Gastrocnemius medialis (tissue), 4 donors: ENCODE measurements around the gene EIF2A. TPM values are rescaled to one million over a fixed set of nuclear protein-coding genes. Genes with fewer than 3 reads are reported as not detected.

ENCODE experiments used
- ATAC-seq, 2 donors: fragments of 150-250 bp; one replicate each; pipeline ENCODE4 v1.9.1; 2016
- DNase-seq, 2 donors: peaks; one replicate each; pipeline ENCODE4 v3.0.0-alpha.2; 2019
- H3K27ac ChIP-seq, 4 donors: fragments of 200-600 bp; sonication (generic); 1 replicate in 1 of 4; 2 replicates in 3 of 4; pipeline ENCODE4 v1.5.1; 2016 to 2018; ENCODE audit warnings: mild to moderate bottlenecking in 2 of 4, moderate library complexity in 1 of 4
- H3K27me3 ChIP-seq, 3 donors: fragments of 200-600 bp; sonication (generic) in 2 of 3; 1 replicate in 1 of 3; 2 replicates in 2 of 3; pipeline versions ENCODE4 v1.5.1 to v1.6.0; 2016 to 2019; ENCODE audit warnings: mild to moderate bottlenecking in 1 of 3, moderate library complexity in 1 of 3
- H3K36me3 ChIP-seq, 2 donors: fragments of 200-600 bp; sonication (generic) in 1 of 2; one replicate each; pipeline ENCODE4 v1.5.1; 2017 to 2018
- H3K4me1 ChIP-seq, 2 donors: fragments of 200-600 bp; sonication (generic) in 1 of 2; one replicate each; pipeline ENCODE4 v1.5.1; 2016 to 2017; ENCODE audit warnings: mild to moderate bottlenecking in 2 of 2
- H3K4me3 ChIP-seq, 4 donors: fragments of 200-600 bp; sonication (generic) in 3 of 4; 1 replicate in 1 of 4; 2 replicates in 3 of 4; pipeline ENCODE4 v1.5.1; 2016 to 2019; ENCODE audit warnings: mild to moderate bottlenecking in 2 of 4
- H3K9me3 ChIP-seq, 3 donors: fragments of 200-600 bp; sonication (generic) in 2 of 3; 1 replicate in 1 of 3; 2 replicates in 2 of 3; pipeline ENCODE4 v1.5.1; 2016 to 2019
- POLR2A ChIP-seq, 2 donors: fragments of 450-650 bp; IDR thresholded peaks; one replicate each; pipeline ENCODE4 v1.6.1; 2017; ENCODE audit warnings: antibody characterized with exemption in 2 of 2, mild to moderate bottlenecking in 2 of 2, moderate library complexity in 2 of 2
- in situ Hi-C, 4 donors: fragments of 200-750 bp; cut with MboI; loops; one replicate each; pipeline versions ENCODE4 v1.15.0 to v1.8.0; 2017; ENCODE audit warnings: low sequenced_read_pairs in 4 of 4
- intact Hi-C: fragments of 100-400 bp; cut with DNase I; formaldehyde crosslinking; loops from one replicate; pipeline ENCODE4 v1.15.1; 2023; ENCODE audit warnings: low total_unique reads
- total RNA-seq, 4 donors: library from RNA; depleted of rRNA; stranded (reverse); fragments of >200 nt; gene quantifications; one replicate each; pipeline versions ENCODE4 v1.1.0 to v1.2.3, GENCODE V29; 2016
- TF ChIP-seq, protein P1 (sequence below), 5 experiments: fragments of 450-650 bp in 3 of 5; fragments of 200-600 bp in 2 of 5; sonication (generic) in 2 of 5; IDR thresholded peaks in 4 of 5; conservative IDR thresholded peaks in 1 of 5; 1 replicate in 4 of 5; 2 replicates in 1 of 5; pipeline ENCODE4 v1.5.1; 2016 to 2019; ENCODE audit warnings: antibody characterized with exemption in 5 of 5, mild to moderate bottlenecking in 3 of 5, moderate library complexity in 3 of 5

Gene EIF2A
- total RNA-seq, 4 donors from 2014 or later, result 150 to 168 (median 163) TPM

DNA sequence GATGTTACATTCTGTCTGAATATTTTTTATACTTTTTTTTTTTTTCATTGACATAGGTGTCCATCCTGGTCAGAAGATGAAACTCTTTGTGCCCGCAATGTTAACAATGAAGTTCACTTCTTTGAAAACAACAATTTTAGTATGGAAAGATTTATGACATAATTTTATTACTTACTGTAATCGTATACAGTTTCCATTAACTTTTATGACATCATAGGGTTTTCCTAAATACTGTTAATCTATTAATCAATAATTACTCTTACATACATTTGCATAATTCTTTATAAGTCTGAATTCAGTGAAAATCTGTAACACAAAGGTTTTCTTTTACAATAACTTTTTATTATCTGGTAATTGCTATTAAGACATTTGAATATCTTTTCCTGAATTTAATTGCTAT is 17.7 kb downstream of the EIF2A start:
- no peaks in the 10 kb centered on the region for H3K9me3 ChIP-seq
- intact Hi-C loops, result no loop called here
- ATAC-seq (no peak), DNase-seq (no peak)
- H3K36me3 ChIP-seq, result peaks cover 0 to 42% of the 10 kb centered on the region in 2 donors
- in situ Hi-C loops, result no loop called here
- H3K27ac ChIP-seq, result no peak overlapping the region
- H3K27me3 ChIP-seq, result no peaks in the 10 kb centered on the region
- TF ChIP-seq, protein P1, sequence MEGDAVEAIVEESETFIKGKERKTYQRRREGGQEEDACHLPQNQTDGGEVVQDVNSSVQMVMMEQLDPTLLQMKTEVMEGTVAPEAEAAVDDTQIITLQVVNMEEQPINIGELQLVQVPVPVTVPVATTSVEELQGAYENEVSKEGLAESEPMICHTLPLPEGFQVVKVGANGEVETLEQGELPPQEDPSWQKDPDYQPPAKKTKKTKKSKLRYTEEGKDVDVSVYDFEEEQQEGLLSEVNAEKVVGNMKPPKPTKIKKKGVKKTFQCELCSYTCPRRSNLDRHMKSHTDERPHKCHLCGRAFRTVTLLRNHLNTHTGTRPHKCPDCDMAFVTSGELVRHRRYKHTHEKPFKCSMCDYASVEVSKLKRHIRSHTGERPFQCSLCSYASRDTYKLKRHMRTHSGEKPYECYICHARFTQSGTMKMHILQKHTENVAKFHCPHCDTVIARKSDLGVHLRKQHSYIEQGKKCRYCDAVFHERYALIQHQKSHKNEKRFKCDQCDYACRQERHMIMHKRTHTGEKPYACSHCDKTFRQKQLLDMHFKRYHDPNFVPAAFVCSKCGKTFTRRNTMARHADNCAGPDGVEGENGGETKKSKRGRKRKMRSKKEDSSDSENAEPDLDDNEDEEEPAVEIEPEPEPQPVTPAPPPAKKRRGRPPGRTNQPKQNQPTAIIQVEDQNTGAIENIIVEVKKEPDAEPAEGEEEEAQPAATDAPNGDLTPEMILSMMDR (IDR thresholded peaks at IDR 0.05 in 4 of 5, conservative IDR thresholded peaks at IDR 0.05 in 1 of 5), result no peak
- TF ChIP-seq POLR2A (IDR thresholded peaks at IDR 0.05), result no peak
- no peak overlapping the region for H3K4me3 ChIP-seq
- H3K4me1 ChIP-seq, result no peaks in the 10 kb centered on the region

DNA sequence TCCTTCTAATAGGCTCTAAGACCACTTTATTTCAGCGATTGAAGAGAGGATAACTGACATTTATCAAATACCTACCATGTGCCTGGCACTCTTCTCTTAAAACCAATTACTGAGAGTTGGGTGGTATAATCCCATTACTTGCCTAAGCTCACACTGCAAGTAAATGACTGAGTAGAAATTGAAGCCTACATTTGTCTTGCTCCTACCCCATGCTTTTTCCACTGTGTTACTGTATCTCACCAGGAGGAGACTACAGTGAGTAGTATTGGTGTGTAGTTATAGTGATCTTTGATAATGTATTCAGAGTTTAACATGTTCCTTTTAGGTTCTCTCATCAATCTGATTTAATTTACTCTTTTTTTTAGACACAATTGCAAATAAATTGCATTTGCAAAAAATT is 20.7 kb downstream of the EIF2A start:
- H3K4me3 ChIP-seq, result no peak overlapping the region
- intact Hi-C loops, result no loop called here
- H3K27ac ChIP-seq, result no peak overlapping the region
- H3K36me3 ChIP-seq, result peaks cover 0 to 64% of the 10 kb centered on the region in 2 donors
- no peak for TF ChIP-seq POLR2A (IDR thresholded peaks at IDR 0.05)
- TF ChIP-seq, protein P1 (IDR thresholded peaks at IDR 0.05 in 4 of 5, conservative IDR thresholded peaks at IDR 0.05 in 1 of 5), result no peak
- no peaks in the 10 kb centered on the region for H3K9me3 ChIP-seq
- H3K4me1 ChIP-seq, result no peaks in the 10 kb centered on the region
- ATAC-seq, result no peak
- in situ Hi-C loops, result no loop called here
- no peak for DNase-seq
- no peaks in the 10 kb centered on the region for H3K27me3 ChIP-seq

DNA sequence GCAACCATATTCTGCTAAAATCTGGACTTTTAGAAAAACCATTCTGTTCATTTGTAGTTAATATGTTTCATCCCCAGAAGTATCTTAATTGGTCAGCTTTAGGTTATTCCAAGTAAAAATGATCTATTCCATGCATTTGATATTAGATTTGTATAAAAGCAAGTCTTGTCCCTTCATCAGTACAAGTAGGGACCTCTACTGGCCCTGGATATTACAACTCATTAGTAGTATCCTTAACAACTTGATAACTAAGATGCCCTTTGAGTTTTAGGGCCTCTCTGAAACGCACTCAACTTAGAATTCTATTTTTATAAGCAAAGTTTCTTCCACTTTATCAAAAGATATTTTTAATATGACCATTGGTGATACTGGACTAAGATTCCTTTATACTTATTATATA is 31.3 kb downstream of the EIF2A start:
- Histone ChIP-seq H3K27ac (no peak overlapping the region), H3K4me3 (no peak overlapping the region), H3K4me1 (no peaks in the 10 kb centered on the region), H3K9me3 (no peaks in the 10 kb centered on the region), H3K36me3 (peaks cover 0 to 67% of the 10 kb centered on the region in 2 donors), H3K27me3 (no peaks in the 10 kb centered on the region)
- DNase-seq (no peak), ATAC-seq (no peak)
- intact Hi-C loops (no loop called here), in situ Hi-C loops (no loop called here)
- TF ChIP-seq POLR2A (IDR thresholded peaks at IDR 0.05), result no peak
- TF ChIP-seq, protein P1 (IDR thresholded peaks at IDR 0.05 in 4 of 5, conservative IDR thresholded peaks at IDR 0.05 in 1 of 5), result no peak

DNA sequence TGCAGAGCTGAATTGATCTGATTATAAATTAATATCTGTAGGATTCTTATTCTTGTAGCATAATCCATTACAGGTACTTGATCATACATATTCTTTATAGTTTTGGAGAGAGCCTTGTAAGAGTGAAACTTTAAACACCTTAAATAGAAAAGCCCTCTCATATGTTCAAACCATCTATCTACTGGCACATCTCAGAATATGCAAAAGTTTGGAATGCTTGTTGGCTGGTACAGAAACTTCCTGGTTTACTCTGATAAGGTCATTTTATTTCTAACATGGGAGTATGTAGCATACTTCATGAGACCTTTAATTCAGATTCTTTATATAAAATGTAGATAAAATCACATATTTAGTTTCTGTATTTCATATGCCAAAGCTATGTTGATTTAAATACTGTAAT is 34.6 kb downstream of the EIF2A start:
- TF ChIP-seq POLR2A (IDR thresholded peaks at IDR 0.05), result no peak
- TF ChIP-seq, protein P1 (IDR thresholded peaks at IDR 0.05 in 4 of 5, conservative IDR thresholded peaks at IDR 0.05 in 1 of 5), result no peak
- no peaks in the 10 kb centered on the region for H3K27me3 ChIP-seq
- peaks cover 0 to 67% of the 10 kb centered on the region in 2 donors for H3K36me3 ChIP-seq
- no peak for ATAC-seq
- DNase-seq, result no peak
- H3K9me3 ChIP-seq, result no peaks in the 10 kb centered on the region
- in situ Hi-C loops, result no loop called here
- no peaks in the 10 kb centered on the region for H3K4me1 ChIP-seq
- intact Hi-C loops, result no loop called here
- no peak overlapping the region for H3K4me3 ChIP-seq
- H3K27ac ChIP-seq, result no peak overlapping the region

- H3K9me3 ChIP-seq, result no peaks in the 10 kb centered on the region
- H3K4me1 ChIP-seq, result no peaks in the 10 kb centered on the region
- no peak overlapping the region for H3K4me3 ChIP-seq
- H3K27me3 ChIP-seq, result no peaks in the 10 kb centered on the region
- intact Hi-C loops (no loop called here), in situ Hi-C loops (no loop called here)
- no peak overlapping the region for H3K27ac ChIP-seq
- TF ChIP-seq, protein P1 (IDR thresholded peaks at IDR 0.05 in 4 of 5, conservative IDR thresholded peaks at IDR 0.05 in 1 of 5), result no peak
- no peak for TF ChIP-seq POLR2A (IDR thresholded peaks at IDR 0.05)
- peaks cover 0 to 54% of the 10 kb centered on the region in 2 donors for H3K36me3 ChIP-seq
- DNase-seq (no peak), ATAC-seq (no peak)
Measured at GRCh38 chr3:150582620-150583019, 36.0 kb downstream of the EIF2A start.
